Thyroid gland (tissue), 4 donors: ENCODE results near the gene DGCR2.

Source experiments
- POLR2A ChIP-seq, 2 donors: fragments of 450-650 bp; IDR thresholded peaks; one replicate each; pipeline ENCODE4 v1.6.1; 2017; ENCODE audit warnings: antibody characterized with exemption in 2 of 2, mild to moderate bottlenecking in 2 of 2, moderate library complexity in 1 of 2
- TF ChIP-seq, protein P1 (sequence below), 6 experiments: fragments of 200-600 bp in 3 of 6; fragments of 450-650 bp in 3 of 6; sonication (generic) in 3 of 6; IDR thresholded peaks; one replicate each; pipeline ENCODE4 v1.5.1; 2016 to 2019; ENCODE audit warnings: antibody characterized with exemption in 6 of 6, mild to moderate bottlenecking in 2 of 6, inconsistent platforms in 1 of 6, moderate library complexity in 1 of 6

GRCh38 chr22:19075404-19075803 lies 46.8 kb downstream of the DGCR2 start:
- TF ChIP-seq, protein P1, sequence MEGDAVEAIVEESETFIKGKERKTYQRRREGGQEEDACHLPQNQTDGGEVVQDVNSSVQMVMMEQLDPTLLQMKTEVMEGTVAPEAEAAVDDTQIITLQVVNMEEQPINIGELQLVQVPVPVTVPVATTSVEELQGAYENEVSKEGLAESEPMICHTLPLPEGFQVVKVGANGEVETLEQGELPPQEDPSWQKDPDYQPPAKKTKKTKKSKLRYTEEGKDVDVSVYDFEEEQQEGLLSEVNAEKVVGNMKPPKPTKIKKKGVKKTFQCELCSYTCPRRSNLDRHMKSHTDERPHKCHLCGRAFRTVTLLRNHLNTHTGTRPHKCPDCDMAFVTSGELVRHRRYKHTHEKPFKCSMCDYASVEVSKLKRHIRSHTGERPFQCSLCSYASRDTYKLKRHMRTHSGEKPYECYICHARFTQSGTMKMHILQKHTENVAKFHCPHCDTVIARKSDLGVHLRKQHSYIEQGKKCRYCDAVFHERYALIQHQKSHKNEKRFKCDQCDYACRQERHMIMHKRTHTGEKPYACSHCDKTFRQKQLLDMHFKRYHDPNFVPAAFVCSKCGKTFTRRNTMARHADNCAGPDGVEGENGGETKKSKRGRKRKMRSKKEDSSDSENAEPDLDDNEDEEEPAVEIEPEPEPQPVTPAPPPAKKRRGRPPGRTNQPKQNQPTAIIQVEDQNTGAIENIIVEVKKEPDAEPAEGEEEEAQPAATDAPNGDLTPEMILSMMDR (IDR thresholded peaks at IDR 0.05): no peak
- no peak for TF ChIP-seq POLR2A (IDR thresholded peaks at IDR 0.05)
